CD4-positive, alpha-beta T cell (primary cell): ENCODE results near the gene DBX2. TPM values are rescaled to one million over a fixed set of nuclear protein-coding genes. Genes with fewer than 3 reads are reported as not detected.

Experiments used
- ATAC-seq: fragments of 200-7000 bp; cut with Tn5 transposase; one replicate; pipeline ENCODE4 v1.10.0; 2022; ENCODE audit warnings: mild to moderate bottlenecking; ENCODE audit not compliant: poor library complexity
- CTCF ChIA-PET: fragments of 350-600 bp; sonication (Branson Sonifier 250); formaldehyde crosslinking; loops from one replicate; lab custom pipeline; 2021; ENCODE audit warnings: antibody characterized with exemption, inconsistent platforms; lab: Charles Lee
- POLR2A ChIA-PET: fragments of 350-600 bp; sonication (Branson Sonifier 250); formaldehyde crosslinking; loops from one replicate; lab custom pipeline; 2021; ENCODE audit warnings: antibody characterized with exemption, inconsistent platforms; lab: Charles Lee
- DNase-seq, 14 experiments: peaks; one replicate each; pipeline ENCODE4 v3.0.0-alpha.2; 2013 to 2020; ENCODE audit warnings: mixed read lengths in 2 of 14
- H3K27ac ChIP-seq, 2 donors: one replicate each; pipeline versions ENCODE4 v1.5.1 to v1.7.0; 2013; ENCODE audit warnings: low read length in 2 of 2, low read depth in 1 of 2, mild to moderate bottlenecking in 1 of 2
- H3K27me3 ChIP-seq, 2 experiments: 1 replicate in 1 of 2; 2 replicates in 1 of 2; pipeline versions ENCODE4 v1.6.1 to v1.7.0; 2013; ENCODE audit warnings: low read length in 2 of 2, control low read depth in 1 of 2, mild to moderate bottlenecking in 1 of 2, moderate library complexity in 1 of 2; ENCODE audit not compliant: insufficient read depth in 2 of 2, control insufficient read depth in 1 of 2
- H3K36me3 ChIP-seq: one replicate; pipeline ENCODE4 v1.6.1; 2013; ENCODE audit warnings: low read length, control low read depth; ENCODE audit not compliant: insufficient read depth
- H3K4me1 ChIP-seq: one replicate; pipeline ENCODE4 v1.6.1; 2013; ENCODE audit warnings: low read length, control low read depth; ENCODE audit not compliant: insufficient read depth
- H3K4me3 ChIP-seq: one replicate; pipeline ENCODE4 v1.5.1; 2013; ENCODE audit warnings: mild to moderate bottlenecking, low read length, moderate library complexity
- H3K9me3 ChIP-seq, 2 experiments: 1 replicate in 1 of 2; 2 replicates in 1 of 2; pipeline versions ENCODE4 v1.6.1 to v1.7.0; 2013; ENCODE audit warnings: low read length in 2 of 2, mild to moderate bottlenecking in 2 of 2, control low read depth in 1 of 2, moderate library complexity in 1 of 2; ENCODE audit not compliant: control insufficient read depth in 1 of 2, insufficient read depth in 1 of 2
- H3K27ac Mint-ChIP-seq: one replicate; pipeline ENCODE4 v1.8.0; 2020; ENCODE audit warnings: mixed read lengths
- H3K27me3 Mint-ChIP-seq: one replicate; pipeline ENCODE4 v1.8.0; 2021; ENCODE audit warnings: mixed read lengths
- H3K36me3 Mint-ChIP-seq: one replicate; pipeline ENCODE4 v1.8.0; 2021; ENCODE audit warnings: low read depth, mixed read lengths
- H3K4me1 Mint-ChIP-seq: one replicate; pipeline ENCODE4 v1.8.0; 2021; ENCODE audit warnings: low read depth, mixed read lengths
- H3K4me3 Mint-ChIP-seq: one replicate; pipeline ENCODE4 v1.8.0; 2020; ENCODE audit warnings: mild to moderate bottlenecking, mixed read lengths
- H3K9me3 Mint-ChIP-seq: one replicate; pipeline ENCODE4 v1.8.0; 2020; ENCODE audit warnings: mixed read lengths
- intact Hi-C, 2 experiments: fragments of 100-400 bp; cut with DNase I in 1 of 2; cut with micrococcal nuclease in 1 of 2; formaldehyde crosslinking; loops; one replicate each; pipeline versions ENCODE4 v1.15.1 to v1.9.0; 2023 to 2025; cut with DNase I, micrococcal nuclease
- total RNA-seq, 174 experiments: library from RNA in 2 of 174; stranded (reverse) in 2 of 174; gene quantifications; one replicate each; pipeline ENCODE4 v1.2.3 and lab custom pipeline; 2021 to 2026
- TF ChIP-seq, protein P1 (sequence below): fragments of 200-600 bp; IDR thresholded peaks from one replicate; pipeline ENCODE4 v1.8.0; 2022; ENCODE audit warnings: antibody characterized with exemption, mild to moderate bottlenecking

DBX2 gene
- total RNA-seq, 2 experiments from 2014 or later: not detected

DNA sequence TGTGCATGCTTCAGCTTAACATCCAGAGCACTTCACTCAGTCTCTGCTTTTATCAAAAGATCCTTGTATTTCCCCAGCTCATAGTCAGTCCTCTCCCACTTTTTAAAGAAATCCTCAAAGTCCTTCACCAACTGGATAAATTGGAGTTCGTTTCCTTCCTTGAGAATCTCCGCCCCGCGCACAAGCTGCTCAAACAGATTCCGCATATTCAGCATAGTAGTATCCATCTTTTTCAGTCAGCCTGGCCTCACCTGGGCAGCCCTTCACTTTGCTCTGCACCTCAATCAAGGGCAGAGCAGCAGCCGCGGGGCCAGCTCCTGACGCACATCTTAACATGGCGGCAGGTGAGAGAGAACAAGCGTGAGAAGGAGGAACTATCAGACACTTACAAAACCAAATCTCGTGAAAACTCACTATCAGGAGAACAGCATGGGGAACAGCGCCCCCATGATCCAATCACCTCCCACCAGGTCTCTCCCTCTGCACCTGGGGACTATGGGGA is 14.3 kb upstream of the DBX2 start:
- ATAC-seq: no peak
- POLR2A ChIA-PET: no interaction called here

DNA sequence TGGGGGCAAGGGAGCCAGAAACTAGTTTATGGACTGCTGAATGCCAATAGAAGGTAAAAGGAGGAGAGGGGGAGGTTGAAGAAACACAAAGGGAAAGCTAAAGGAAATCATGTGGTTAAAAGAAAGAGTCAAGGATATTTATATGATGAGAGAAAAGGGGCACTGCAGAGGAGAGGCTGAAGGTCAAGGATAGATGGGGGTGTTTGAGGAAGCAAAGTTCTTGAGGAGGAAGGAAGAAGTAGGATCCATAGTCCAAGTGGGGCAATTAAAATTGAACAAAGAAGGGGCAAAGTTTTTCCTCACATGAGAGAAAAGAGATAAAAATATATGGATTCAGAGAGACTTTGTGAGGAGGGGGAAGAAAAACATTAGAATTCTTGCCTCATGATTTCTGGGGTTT is 10.1 kb upstream of the DBX2 start:
- CTCF ChIA-PET: no interaction called here
- Histone ChIP-seq H3K36me3 (no peaks in the 10 kb centered on the region), H3K4me1 (no peaks in the 10 kb centered on the region), H3K27ac (no peak overlapping the region), H3K27me3 (no peaks in the 10 kb centered on the region), H3K9me3 (peaks cover 0 to 4% of the 10 kb centered on the region in 2 experiments), H3K4me3 (no peak overlapping the region)
- H3K36me3 Mint-ChIP-seq: no peaks in the 10 kb centered on the region
- DNase-seq: no peak
- ATAC-seq: no peak
- no peak overlapping the region for H3K27ac Mint-ChIP-seq
- peaks cover 25% of the 10 kb centered on the region for H3K27me3 Mint-ChIP-seq
- H3K4me3 Mint-ChIP-seq: no peak overlapping the region
- H3K9me3 Mint-ChIP-seq: peaks cover 3% of the 10 kb centered on the region
- TF ChIP-seq, protein P1, sequence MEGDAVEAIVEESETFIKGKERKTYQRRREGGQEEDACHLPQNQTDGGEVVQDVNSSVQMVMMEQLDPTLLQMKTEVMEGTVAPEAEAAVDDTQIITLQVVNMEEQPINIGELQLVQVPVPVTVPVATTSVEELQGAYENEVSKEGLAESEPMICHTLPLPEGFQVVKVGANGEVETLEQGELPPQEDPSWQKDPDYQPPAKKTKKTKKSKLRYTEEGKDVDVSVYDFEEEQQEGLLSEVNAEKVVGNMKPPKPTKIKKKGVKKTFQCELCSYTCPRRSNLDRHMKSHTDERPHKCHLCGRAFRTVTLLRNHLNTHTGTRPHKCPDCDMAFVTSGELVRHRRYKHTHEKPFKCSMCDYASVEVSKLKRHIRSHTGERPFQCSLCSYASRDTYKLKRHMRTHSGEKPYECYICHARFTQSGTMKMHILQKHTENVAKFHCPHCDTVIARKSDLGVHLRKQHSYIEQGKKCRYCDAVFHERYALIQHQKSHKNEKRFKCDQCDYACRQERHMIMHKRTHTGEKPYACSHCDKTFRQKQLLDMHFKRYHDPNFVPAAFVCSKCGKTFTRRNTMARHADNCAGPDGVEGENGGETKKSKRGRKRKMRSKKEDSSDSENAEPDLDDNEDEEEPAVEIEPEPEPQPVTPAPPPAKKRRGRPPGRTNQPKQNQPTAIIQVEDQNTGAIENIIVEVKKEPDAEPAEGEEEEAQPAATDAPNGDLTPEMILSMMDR: no peak
- intact Hi-C loops: no loop called here
- no peaks in the 10 kb centered on the region for H3K4me1 Mint-ChIP-seq
- POLR2A ChIA-PET: no interaction called here

More for the DNA sequence above, 14.3 kb upstream of the DBX2 start:
- H3K4me3 ChIP-seq: no peak overlapping the region
- CTCF ChIA-PET: interaction anchor here (1.6 kb wide), 1 partner anchor 8 kb away, joined by 4 read pairs; no protein-coding TSS in a partner anchor
- intact Hi-C loops: no loop called here
- no peak overlapping the region for H3K27ac ChIP-seq
- H3K9me3 ChIP-seq: peaks cover 0 to 4% of the 10 kb centered on the region in 2 experiments
- H3K27me3 ChIP-seq: no peaks in the 10 kb centered on the region
- no peak overlapping the region for H3K4me3 Mint-ChIP-seq
- H3K36me3 Mint-ChIP-seq: no peaks in the 10 kb centered on the region
- no peak for DNase-seq
- H3K27ac Mint-ChIP-seq: no peak overlapping the region
- H3K4me1 Mint-ChIP-seq: no peaks in the 10 kb centered on the region
- TF ChIP-seq, protein P1: no peak
- no peaks in the 10 kb centered on the region for H3K4me1 ChIP-seq
- H3K36me3 ChIP-seq: no peaks in the 10 kb centered on the region
- peaks cover 7% of the 10 kb centered on the region for H3K9me3 Mint-ChIP-seq
- H3K27me3 Mint-ChIP-seq: peaks cover 25% of the 10 kb centered on the region

DNA sequence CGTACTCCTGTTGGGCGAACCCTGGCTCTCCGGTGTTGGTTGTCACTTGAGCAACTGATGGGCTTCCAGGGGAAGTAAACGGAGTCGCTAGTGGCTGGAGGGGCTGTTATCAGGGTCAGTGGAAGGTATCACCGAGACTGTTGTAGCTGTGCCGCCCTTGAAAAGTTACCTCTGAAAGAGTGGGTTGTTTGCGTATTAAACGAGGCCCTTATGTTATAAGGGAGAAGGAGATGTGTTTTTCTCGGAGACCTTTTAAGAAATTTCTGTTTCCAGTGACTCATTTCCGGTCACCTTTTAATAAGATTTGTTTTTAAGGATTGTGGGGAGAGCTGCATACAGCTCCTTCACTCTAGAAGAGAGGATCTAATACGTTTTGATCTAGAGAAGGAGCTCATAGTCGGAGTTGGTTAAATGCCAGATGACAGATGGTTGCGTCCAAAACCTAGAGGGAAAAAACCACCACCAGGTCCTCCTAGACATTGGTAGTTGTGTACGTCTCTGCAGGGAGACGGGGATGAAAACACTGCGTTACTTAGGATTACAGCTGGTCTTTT is 750 bp upstream of the DBX2 start:
- ChIA-PET POLR2A (no interaction called here), CTCF (no interaction called here)
- H3K27ac ChIP-seq: no peak overlapping the region
- intact Hi-C loops: no loop called here
- Mint-ChIP-seq H3K9me3 (no peaks in the 10 kb centered on the region), H3K36me3 (no peaks in the 10 kb centered on the region), H3K27ac (no peak overlapping the region), H3K27me3 (peaks cover 56% of the 10 kb centered on the region), H3K4me3 (no peak overlapping the region), H3K4me1 (no peaks in the 10 kb centered on the region)
- no peak for ATAC-seq
- H3K36me3 ChIP-seq: no peaks in the 10 kb centered on the region
- TF ChIP-seq, protein P1: no peak
- H3K9me3 ChIP-seq: peaks cover 0 to 6% of the 10 kb centered on the region in 2 experiments
- peaks cover 5% of the 10 kb centered on the region for H3K4me1 ChIP-seq
- H3K27me3 ChIP-seq: peaks cover 15 to 54% of the 10 kb centered on the region in 2 experiments
- DNase-seq: no peak
- H3K4me3 ChIP-seq: no peak overlapping the region
